HCT116 (cell line): Measurements from ENCODE around the gene CCSER1.

ENCODE experiments used
- CTCF ChIP-seq, 3 experiments: fragments of 200-600 bp in 1 of 3; sonication (generic) in 1 of 3; IDR thresholded peaks in 2 of 3; conservative IDR thresholded peaks in 1 of 3; 2 replicates each; pipeline ENCODE4 v1.5.1; 2012 to 2017; ENCODE audit warnings: low read depth in 2 of 3, low read length in 2 of 3, antibody characterized with exemption in 1 of 3, borderline replicate concordance in 1 of 3, control low read depth in 1 of 3, mild to moderate bottlenecking in 1 of 3, mixed read lengths in 1 of 3, mixed run types in 1 of 3, moderate library complexity in 1 of 3; ENCODE audit not compliant: insufficient read depth in 1 of 3
- ELF1 ChIP-seq: IDR thresholded peaks from 2 replicates; pipeline ENCODE4 v1.6.1; 2012; ENCODE audit warnings: low read depth, borderline replicate concordance
- EZH2 ChIP-seq: fragments of 200-600 bp; sonication (generic); IDR thresholded peaks from 2 replicates; pipeline ENCODE4 v1.6.1; 2017; ENCODE audit warnings: antibody characterized with exemption, mixed run types
- JUND ChIP-seq: IDR thresholded peaks from 2 replicates; pipeline ENCODE4 v1.6.1; 2012
- POLR2A ChIP-seq: IDR thresholded peaks from 2 replicates; pipeline ENCODE4 v1.7.0; 2011; ENCODE audit warnings: borderline replicate concordance; ENCODE audit not compliant: insufficient read depth, insufficient read length; ENCODE audit errors: extremely low read depth
- POLR2AphosphoS5 ChIP-seq: IDR thresholded peaks from 2 replicates; pipeline ENCODE4 v1.6.1; 2011; ENCODE audit warnings: mild to moderate bottlenecking, low read depth, low read length, moderate library complexity
- RAD21 ChIP-seq: IDR thresholded peaks from 2 replicates; pipeline ENCODE4 v1.6.1; 2012; ENCODE audit warnings: low read depth, mild to moderate bottlenecking
- SIN3A ChIP-seq: IDR thresholded peaks from 2 replicates; pipeline ENCODE4 v1.6.1; 2012; ENCODE audit warnings: low read depth
- TCF7L2 ChIP-seq: IDR thresholded peaks from 2 replicates; pipeline ENCODE4 v1.7.0; 2011; ENCODE audit warnings: borderline replicate concordance, inconsistent platforms; ENCODE audit not compliant: insufficient read depth, insufficient read length; ENCODE audit errors: extremely low read depth
- YY1 ChIP-seq: IDR thresholded peaks from 2 replicates; pipeline ENCODE4 v1.6.1; 2011; ENCODE audit warnings: low read length, low read depth, moderate library complexity, mild to moderate bottlenecking; ENCODE audit not compliant: insufficient replicate concordance; ENCODE audit errors: extremely low read depth
- TF ChIP-seq, protein P1 (sequence below): IDR thresholded peaks from 2 replicates; pipeline ENCODE4 v1.6.1; 2012
- TF ChIP-seq, protein P2 (sequence below): IDR thresholded peaks from 2 replicates; pipeline ENCODE4 v1.6.1; 2012

GRCh38 chr4:91302120-91302519, 1174.9 kb downstream of the CCSER1 start:
- TF ChIP-seq EZH2, result no peak
- no peak for TF ChIP-seq RAD21
- TF ChIP-seq POLR2A, result no peak
- TF ChIP-seq, protein P1, sequence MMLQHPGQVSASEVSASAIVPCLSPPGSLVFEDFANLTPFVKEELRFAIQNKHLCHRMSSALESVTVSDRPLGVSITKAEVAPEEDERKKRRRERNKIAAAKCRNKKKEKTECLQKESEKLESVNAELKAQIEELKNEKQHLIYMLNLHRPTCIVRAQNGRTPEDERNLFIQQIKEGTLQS, result no peak
- TF ChIP-seq CTCF (IDR thresholded peaks at IDR 0.05 in 2 of 3, conservative IDR thresholded peaks at IDR 0.05 in 1 of 3; ENCODE audit: borderline replicate concordance in 1 of 3, insufficient read depth in 1 of 3, low read depth in 2 of 3, low read length in 2 of 3), result no peak
- no peak for TF ChIP-seq POLR2AphosphoS5
- TF ChIP-seq ELF1, result no peak
- no peak for TF ChIP-seq YY1
- TF ChIP-seq JUND, result no peak
- TF ChIP-seq, protein P2, sequence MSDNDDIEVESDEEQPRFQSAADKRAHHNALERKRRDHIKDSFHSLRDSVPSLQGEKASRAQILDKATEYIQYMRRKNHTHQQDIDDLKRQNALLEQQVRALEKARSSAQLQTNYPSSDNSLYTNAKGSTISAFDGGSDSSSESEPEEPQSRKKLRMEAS, result no peak
- no peak for TF ChIP-seq TCF7L2
- no peak for TF ChIP-seq SIN3A
